GM12891 (cell line): Measurements from ENCODE around the gene LARP6.

Experiments
- PAX5 ChIP-seq: IDR thresholded peaks from 2 replicates; pipeline ENCODE4 v1.6.1; 2011; ENCODE audit warnings: low read length, moderate library complexity, mild to moderate bottlenecking; ENCODE audit not compliant: insufficient read depth, severe bottlenecking
- POLR2A ChIP-seq: IDR thresholded peaks from 2 replicates; pipeline ENCODE4 v1.6.1; 2011; ENCODE audit warnings: low read depth, low read length, control low read depth
- POLR2AphosphoS5 ChIP-seq: IDR thresholded peaks from 2 replicates; pipeline ENCODE4 v1.6.1; 2011; ENCODE audit warnings: low read depth, low read length, control low read depth
- POU2F2 ChIP-seq: IDR thresholded peaks from 2 replicates; pipeline ENCODE4 v1.6.1; 2011; ENCODE audit warnings: low read depth, mild to moderate bottlenecking, control low read depth, low read length, moderate library complexity
- SPI1 ChIP-seq: IDR thresholded peaks from 2 replicates; pipeline ENCODE4 v1.6.1; 2011; ENCODE audit warnings: low read depth, low read length, control low read depth
- TAF1 ChIP-seq: IDR thresholded peaks from 2 replicates; pipeline ENCODE4 v1.6.1; 2011; ENCODE audit warnings: low read depth, low read length, control low read depth

DNA sequence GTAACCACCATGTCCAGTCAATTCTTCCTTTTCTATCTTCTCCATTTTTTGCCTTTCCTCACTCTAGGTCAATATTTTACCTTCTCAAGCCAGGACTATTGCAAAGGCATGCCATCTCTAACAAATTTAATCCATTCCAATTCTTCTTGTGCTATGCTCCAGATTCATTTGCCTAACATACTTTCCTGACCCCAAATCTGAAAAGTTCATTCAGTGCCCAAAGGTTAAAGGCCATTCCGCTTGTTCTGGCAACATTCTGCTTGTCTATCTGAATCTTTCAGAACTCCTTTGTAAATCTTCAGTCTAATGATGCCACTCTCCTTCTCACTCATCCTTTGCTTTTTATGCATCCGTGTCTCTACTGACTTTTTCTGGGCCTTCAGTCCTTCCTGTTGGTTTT is 22.7 kb upstream of the LARP6 start:
- no peak for TF ChIP-seq POLR2AphosphoS5
- TF ChIP-seq TAF1, result no peak
- no peak for TF ChIP-seq POLR2A
- no peak for TF ChIP-seq SPI1
- TF ChIP-seq PAX5, result no peak
- TF ChIP-seq POU2F2, result no peak
